Stomach (tissue), 19 donors: ENCODE results near the gene ADSS2. TPM values are rescaled to one million over a fixed set of nuclear protein-coding genes. Genes with fewer than 3 reads are reported as not detected.
A peak's percentile ranks its signal among the peaks of the same experiment; 100 is the strongest.
"Not testable (repeated sequence)": the region's sequence is repeated elsewhere in the genome, so short reads cannot be mapped to it uniquely, and the experiment has no call there.

Experiments used
- DNase-seq, 2 donors: peaks; one replicate each; pipeline versions ENCODE4 v3.0.0 to v3.0.0-alpha.2; 2013 to 2019
- H3K27ac ChIP-seq, 5 donors: fragments of 200-600 bp in 4 of 5; sonication (generic) in 4 of 5; one replicate each; pipeline ENCODE4 v1.5.1; 2013 to 2019; ENCODE audit warnings: mild to moderate bottlenecking in 1 of 5, moderate library complexity in 1 of 5
- H3K27me3 ChIP-seq, 3 donors: fragments of 200-600 bp; sonication (generic); one replicate each; pipeline ENCODE4 v1.5.1; 2017 to 2019; ENCODE audit warnings: mixed run types in 1 of 3
- H3K36me3 ChIP-seq, 4 donors: fragments of 200-600 bp; sonication (generic); 1 replicate in 3 of 4; 2 replicates in 1 of 4; pipeline ENCODE4 v1.5.1; 2016 to 2019
- H3K4me1 ChIP-seq, 4 donors: fragments of 200-600 bp; sonication (generic); one replicate each; pipeline ENCODE4 v1.5.1; 2016 to 2019
- H3K4me3 ChIP-seq, 4 donors: fragments of 200-600 bp; sonication (generic) in 3 of 4; one replicate each; pipeline ENCODE4 v1.5.1; 2016 to 2019; ENCODE audit warnings: mild to moderate bottlenecking in 1 of 4
- H3K9me3 ChIP-seq, 4 donors: fragments of 200-600 bp; sonication (generic); one replicate each; pipeline ENCODE4 v1.5.1; 2016 to 2019
- EP300 ChIP-seq: sonication (generic); formaldehyde crosslinking; IDR thresholded peaks from one replicate; pipeline ENCODE4 v1.6.1; 2017; ENCODE audit warnings: antibody characterized with exemption
- POLR2A ChIP-seq, 4 donors: fragments of 450-650 bp; IDR thresholded peaks; one replicate each; pipeline ENCODE4 v1.6.1; 2016; ENCODE audit warnings: antibody characterized with exemption in 4 of 4, control low read depth in 2 of 4, mild to moderate bottlenecking in 1 of 4, moderate library complexity in 1 of 4
- POLR2AphosphoS5 ChIP-seq, 3 donors: sonication (generic); formaldehyde crosslinking; IDR thresholded peaks; one replicate each; pipeline ENCODE4 v1.6.1; 2016; ENCODE audit warnings: antibody characterized with exemption in 3 of 3
- WGBS, 5 donors: extraction: QIAGEN DNeasy Blood & Tissue Kit in 3 of 5; methylation state at CpG; one replicate each; pipeline versions ENCODE4 v1.1.5 to v1.1.7; 2013 to 2018; 5-methylcytosine and 5-hydroxymethylcytosine counted together
- intact Hi-C: fragments of 100-400 bp; cut with DNase I; formaldehyde crosslinking; loops from one replicate; pipeline ENCODE4 v1.15.1; 2023; ENCODE audit warnings: low total_unique reads
- long read RNA-seq, 10 donors: transcript quantifications; one replicate each; lab custom pipeline, GENCODE V29; 2026
- polyA plus RNA-seq, 3 donors: library from polyadenylated mRNA; stranded (reverse); fragments of 200-250 nt; gene quantifications; one replicate each; pipeline ENCODE4 v1.2.3, GENCODE V29; 2013
- total RNA-seq, 5 donors: library from RNA; depleted of rRNA; stranded (reverse); fragments of >200 nt; gene quantifications; one replicate each; pipeline versions ENCODE4 v1.1.0 to v1.2.3, GENCODE V29; 2014 to 2016
- TF ChIP-seq, protein P1 (sequence below), 7 experiments: fragments of 450-650 bp in 4 of 7; fragments of 200-600 bp in 3 of 7; sonication (generic) in 3 of 7; IDR thresholded peaks; one replicate each; pipeline ENCODE4 v1.5.1; 2016 to 2019; ENCODE audit warnings: antibody characterized with exemption in 7 of 7, control low read depth in 2 of 7, mild to moderate bottlenecking in 1 of 7
- donor health status: healthy with polysubstance abuse.
- donor health status: Bipolar disorder and iron deficiency.
- donor health status: healthy.

ADSS2 gene
- total RNA-seq (10 to 100 TPM; 37.9 to 99.3 (median 57.2) TPM), polyA plus RNA-seq (10 to 100 TPM; 20.1 to 33.0 (median 25.0) TPM)
- long read RNA-seq, donor 1, transcript ADSS-201 (13 exons, 2,780 nt), result major isoform, 6 of 11 reads
- long read RNA-seq, donor 1, partial matches to known transcripts, result 5 of 11 reads
- long read RNA-seq, donor 1, other reads (novel, unspliced or antisense), result 0 of 11 reads
- long read RNA-seq, donor 2, transcript ADSS-201 (13 exons, 2,780 nt), result major isoform, 6 of 6 reads
- long read RNA-seq, donor 2, partial matches to known transcripts, result 0 of 6 reads
- long read RNA-seq, donor 2, other reads (novel, unspliced or antisense), result 0 of 6 reads
- long read RNA-seq, donor 3, partial matches to known transcripts, result 0 of 3 reads
- long read RNA-seq, donor 3, other reads (novel, unspliced or antisense), result 0 of 3 reads
- long read RNA-seq, donor 4, result 0 reads
- long read RNA-seq, donor 5, transcript ADSS-201 (13 exons, 2,780 nt), result major isoform, 7 of 7 reads
- long read RNA-seq, donor 5, partial matches to known transcripts, result 0 of 7 reads
- long read RNA-seq, donor 5, other reads (novel, unspliced or antisense), result 0 of 7 reads
- long read RNA-seq, donor 6, result 0 reads
- long read RNA-seq, donor 7, transcript ADSS-201 (13 exons, 2,780 nt), result major isoform, 5 of 5 reads
- long read RNA-seq, donor 7, partial matches to known transcripts, result 0 of 5 reads
- long read RNA-seq, donor 7, other reads (novel, unspliced or antisense), result 0 of 5 reads
- long read RNA-seq, donor 8, transcript ADSS-201 (13 exons, 2,780 nt), result major isoform, 10 of 11 reads
- long read RNA-seq, donor 8, partial matches to known transcripts, result 0 of 11 reads
- long read RNA-seq, donor 8, other reads (novel, unspliced or antisense), result 0 of 11 reads
- long read RNA-seq, donor 9, transcript ADSS-201 (13 exons, 2,780 nt), result major isoform, 7 of 7 reads
- long read RNA-seq, donor 9, partial matches to known transcripts, result 0 of 7 reads
- long read RNA-seq, donor 9, other reads (novel, unspliced or antisense), result 0 of 7 reads
- long read RNA-seq, donor 10, partial matches to known transcripts, result 0 of 3 reads
- long read RNA-seq, donor 10, other reads (novel, unspliced or antisense), result 0 of 3 reads

GRCh38 chr1:244451539-244451950, at the start of gene ADSS2:
ADSS2 (minus strand) TSS chr1:244451909; CDS start chr1:244451817, 92 bp downstream.
- Histone ChIP-seq H3K36me3 (no peaks in the 10 kb centered on the region), H3K4me1 (peaks cover 15 to 60% (median 44%) of the 10 kb centered on the region in 4 donors), H3K9me3 (no peaks in the 10 kb centered on the region), H3K27me3 (no peaks in the 10 kb centered on the region), H3K4me3 (peak within 1 kb of the TSS; percentile 76 to 96 (median 84)), H3K27ac (peak within 1 kb of the TSS; percentile 93 to 98 (median 95))
- 0% methylated on average over 39 to 45 of the region's 45 CpGs; no CpG with 5 or more reads in 1 of the 5 donors for WGBS, 5 donors
- peak in 1 of 2 donors; percentile 29 for DNase-seq
- TF ChIP-seq POLR2AphosphoS5 (IDR thresholded peaks at IDR 0.05) (peak; percentile 16 to 95 (median 84)), EP300 (no peak), POLR2A (IDR thresholded peaks at IDR 0.05) (peak in 2 of 4 donors; percentile 27 to 68)
- TF ChIP-seq, protein P1, sequence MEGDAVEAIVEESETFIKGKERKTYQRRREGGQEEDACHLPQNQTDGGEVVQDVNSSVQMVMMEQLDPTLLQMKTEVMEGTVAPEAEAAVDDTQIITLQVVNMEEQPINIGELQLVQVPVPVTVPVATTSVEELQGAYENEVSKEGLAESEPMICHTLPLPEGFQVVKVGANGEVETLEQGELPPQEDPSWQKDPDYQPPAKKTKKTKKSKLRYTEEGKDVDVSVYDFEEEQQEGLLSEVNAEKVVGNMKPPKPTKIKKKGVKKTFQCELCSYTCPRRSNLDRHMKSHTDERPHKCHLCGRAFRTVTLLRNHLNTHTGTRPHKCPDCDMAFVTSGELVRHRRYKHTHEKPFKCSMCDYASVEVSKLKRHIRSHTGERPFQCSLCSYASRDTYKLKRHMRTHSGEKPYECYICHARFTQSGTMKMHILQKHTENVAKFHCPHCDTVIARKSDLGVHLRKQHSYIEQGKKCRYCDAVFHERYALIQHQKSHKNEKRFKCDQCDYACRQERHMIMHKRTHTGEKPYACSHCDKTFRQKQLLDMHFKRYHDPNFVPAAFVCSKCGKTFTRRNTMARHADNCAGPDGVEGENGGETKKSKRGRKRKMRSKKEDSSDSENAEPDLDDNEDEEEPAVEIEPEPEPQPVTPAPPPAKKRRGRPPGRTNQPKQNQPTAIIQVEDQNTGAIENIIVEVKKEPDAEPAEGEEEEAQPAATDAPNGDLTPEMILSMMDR (IDR thresholded peaks at IDR 0.05), result no peak
- intact Hi-C loops, result no loop called here

DNA sequence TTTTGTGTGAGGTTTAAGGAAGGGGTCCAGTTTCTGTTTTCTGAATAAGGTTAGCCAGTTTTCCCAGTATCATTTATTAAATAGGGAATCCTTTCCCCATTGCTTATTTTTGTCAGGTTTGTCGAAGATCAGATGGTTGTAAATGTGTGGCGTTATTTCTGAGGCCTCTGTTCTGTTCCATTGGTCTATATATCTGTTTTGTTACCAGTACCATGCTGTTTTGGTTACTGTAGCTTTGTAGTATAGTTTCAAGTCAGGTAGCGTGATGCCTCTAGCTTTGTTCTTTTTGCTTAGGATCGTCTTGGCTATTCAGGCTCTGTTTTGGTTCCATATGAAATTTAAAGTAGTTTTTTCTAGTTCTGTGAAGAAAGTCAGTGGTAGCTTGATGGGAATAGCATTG, 48.8 kb upstream of the ADSS2 start:
- 90 to 93% (median 93%) methylated on average over 4 of the region's 4 CpGs for WGBS, 5 donors
- H3K4me1 ChIP-seq, H3K27me3 ChIP-seq, H3K36me3 ChIP-seq, H3K4me3 ChIP-seq, DNase-seq, intact Hi-C loops, H3K27ac ChIP-seq: not testable (repeated sequence)
- H3K9me3 ChIP-seq, result peaks cover 0 to 12% (median 7%) of the 10 kb centered on the region in 4 donors

GRCh38 chr1:244499484-244499883, 47.8 kb upstream of the ADSS2 start:
- H3K36me3 ChIP-seq, H3K4me3 ChIP-seq, H3K4me1 ChIP-seq, intact Hi-C loops, H3K27ac ChIP-seq, H3K27me3 ChIP-seq, DNase-seq: not testable (repeated sequence)
- 89 to 99% (median 95%) methylated on average over 2 of the region's 2 CpGs for WGBS, 5 donors
- peaks cover 0 to 12% (median 7%) of the 10 kb centered on the region in 4 donors for H3K9me3 ChIP-seq

- intact Hi-C loops, result no loop called here
- H3K27ac ChIP-seq, result no peak overlapping the region
- no peak for DNase-seq
- H3K27me3 ChIP-seq, result no peaks in the 10 kb centered on the region
- no peak for TF ChIP-seq POLR2A (IDR thresholded peaks at IDR 0.05)
- no peak overlapping the region for H3K4me3 ChIP-seq
- 45 to 66% (median 51%) methylated on average over 1 of the region's 1 CpG for WGBS, 5 donors
- H3K36me3 ChIP-seq, result no peaks in the 10 kb centered on the region
- peaks cover 0 to 12% (median 7%) of the 10 kb centered on the region in 4 donors for H3K9me3 ChIP-seq
- H3K4me1 ChIP-seq, result no peaks in the 10 kb centered on the region
Observed at GRCh38 chr1:244497805-244498204, 46.1 kb upstream of the ADSS2 start.

DNA sequence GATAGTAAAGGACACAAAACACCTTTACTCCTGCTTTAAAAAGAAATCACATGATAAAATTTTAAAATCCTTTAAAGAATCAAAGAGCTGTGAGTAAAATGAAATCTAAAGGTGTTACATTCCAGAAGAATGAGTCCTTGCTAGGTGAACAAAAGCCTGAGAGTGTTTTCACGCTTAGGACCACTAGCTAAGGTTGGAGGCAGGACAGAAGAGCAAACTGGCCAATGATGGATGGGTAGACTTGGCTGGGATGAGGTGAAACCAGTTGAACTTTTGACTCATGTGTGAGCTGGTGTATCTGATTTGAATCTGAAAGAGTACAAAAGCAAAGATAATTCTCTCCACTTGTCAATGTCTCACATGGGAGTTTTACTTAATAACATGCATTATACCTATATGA, 44.5 kb upstream of the ADSS2 start:
- WGBS, 5 donors, result 59 to 84% (median 67%) methylated on average over 1 of the region's 1 CpG
- Histone ChIP-seq H3K4me3 (no peak overlapping the region), H3K36me3 (no peaks in the 10 kb centered on the region), H3K4me1 (no peaks in the 10 kb centered on the region), H3K9me3 (peaks cover 0 to 12% (median 7%) of the 10 kb centered on the region in 4 donors), H3K27ac (no peak overlapping the region), H3K27me3 (no peaks in the 10 kb centered on the region)
- intact Hi-C loops, result no loop called here
- no peak for DNase-seq
- TF ChIP-seq, protein P1 (IDR thresholded peaks at IDR 0.05), result no peak
- TF ChIP-seq EP300, result no peak
- TF ChIP-seq POLR2AphosphoS5 (IDR thresholded peaks at IDR 0.05), result no peak
- no peak for TF ChIP-seq POLR2A (IDR thresholded peaks at IDR 0.05)
